Psoas muscle (tissue), 8 donors: ENCODE measurements around the gene GNGT2. TPM values are rescaled to one million over a fixed set of nuclear protein-coding genes. Genes with fewer than 3 reads are reported as not detected.

Source experiments
- ATAC-seq, 4 donors: fragments of 200-7000 bp; cut with Tn5 transposase; one replicate each; pipeline ENCODE4 v1.9.1; 2020; ENCODE audit warnings: moderate library complexity in 3 of 4, mild to moderate bottlenecking in 2 of 4
- DNase-seq, 2 donors: peaks; one replicate each; pipeline ENCODE4 v3.0.0-alpha.2; 2020
- H3K27ac ChIP-seq: fragments of 200-600 bp; one replicate; pipeline ENCODE4 v1.8.0; 2022
- H3K27me3 ChIP-seq, 3 donors: fragments of 200-600 bp in 1 of 3; one replicate each; pipeline versions ENCODE4 v1.6.1 to v1.8.0; 2013 to 2022; ENCODE audit warnings: low read length in 2 of 3, mild to moderate bottlenecking in 2 of 3, moderate library complexity in 1 of 3; ENCODE audit not compliant: insufficient read depth in 3 of 3
- H3K36me3 ChIP-seq, 2 donors: fragments of 200-600 bp in 1 of 2; one replicate each; pipeline versions ENCODE4 v1.6.1 to v1.8.0; 2013 to 2022; ENCODE audit warnings: low read depth in 1 of 2, mild to moderate bottlenecking in 1 of 2, moderate library complexity in 1 of 2; ENCODE audit not compliant: insufficient read depth in 1 of 2
- H3K4me1 ChIP-seq: fragments of 200-600 bp; one replicate; pipeline ENCODE4 v1.8.0; 2022
- H3K4me3 ChIP-seq: fragments of 200-600 bp; one replicate; pipeline ENCODE4 v1.8.0; 2022; ENCODE audit warnings: mild to moderate bottlenecking
- H3K9me3 ChIP-seq: fragments of 200-600 bp; one replicate; pipeline ENCODE4 v1.8.0; 2022
- CTCF ChIP-seq: fragments of 200-600 bp; IDR thresholded peaks from one replicate; pipeline ENCODE4 v1.8.0; 2022; ENCODE audit warnings: antibody characterized with exemption
- WGBS, 3 donors: extraction: QIAGEN DNeasy Blood & Tissue Kit; methylation state at CpG; one replicate each; pipeline versions ENCODE4 v1.1.6 to v1.1.7; 2013; 5-methylcytosine and 5-hydroxymethylcytosine counted together
- intact Hi-C, 2 donors: fragments of 100-400 bp; cut with DNase I; formaldehyde crosslinking; loops; one replicate each; pipeline versions ENCODE4 v1.11.0 to v1.14.2; 2022
- polyA plus RNA-seq, 3 donors: library from polyadenylated mRNA; stranded (reverse); fragments of 200-250 nt; gene quantifications; one replicate each; pipeline ENCODE4 v1.2.3, GENCODE V29; 2013
- total RNA-seq, 4 donors: library from RNA; stranded (reverse); fragmentation: NEBNext Ultra II Directional in 2 of 4; extraction: Animal tissue kit (Norgen Biotek cat#: 25700) in 2 of 4; gene quantifications; one replicate each; pipeline versions ENCODE4 v1.2.1 to v1.2.4, GENCODE V29; 2021 to 2023
- donor health status: healthy with polysubstance abuse.
- donor health status: DM: no; HTN: no; CAD: no; lungs with moderate emphysema.
- donor health status: Bipolar disorder and iron deficiency.
- donor health status: healthy.
- donor health status: DM: yes; HTN: yes; CAD: no.
- donor health status: DM: no; HTN: no; CAD: no.
- donor health status: DM: no; HTN: no; CAD: no.
- donor health status: DM: yes; HTN: yes; CAD: no.

Gene GNGT2
- total and polyA plus RNA-seq, 7 donors, result 0.32 to 2.0 (median 0.57) TPM

GRCh38 chr17:49168706-49169105, 41.7 kb downstream of the GNGT2 start:
- no peaks in the 10 kb centered on the region for H3K4me1 ChIP-seq
- no peak overlapping the region for H3K4me3 ChIP-seq
- WGBS, 3 donors, result 45 to 59% (median 51%) methylated on average over 9 of the region's 9 CpGs
- H3K27me3 ChIP-seq, result peaks cover 0 to 65% (median 12%) of the 10 kb centered on the region in 3 donors
- no peaks in the 10 kb centered on the region for H3K9me3 ChIP-seq
- intact Hi-C loops, result no loop called here
- no peak overlapping the region for H3K27ac ChIP-seq
- ATAC-seq (no peak), DNase-seq (no peak)
- H3K36me3 ChIP-seq, result no peaks in the 10 kb centered on the region
- TF ChIP-seq CTCF, result no peak

GRCh38 chr17:49165143-49165542, 45.2 kb downstream of the GNGT2 start:
- Histone ChIP-seq H3K4me3 (no peak overlapping the region), H3K9me3 (no peaks in the 10 kb centered on the region), H3K36me3 (no peaks in the 10 kb centered on the region), H3K27me3 (peaks cover 0 to 53% (median 13%) of the 10 kb centered on the region in 3 donors), H3K27ac (no peak overlapping the region), H3K4me1 (no peaks in the 10 kb centered on the region)
- intact Hi-C loops, result no loop called here
- no peak for DNase-seq
- TF ChIP-seq CTCF, result no peak
- ATAC-seq, result no peak
- WGBS, 3 donors, result 86 to 91% (median 86%) methylated on average over 2 of the region's 2 CpGs

- no peak for TF ChIP-seq CTCF
- H3K4me1 ChIP-seq, result no peaks in the 10 kb centered on the region
- DNase-seq (no peak), ATAC-seq (no peak)
- peaks cover 0 to 45% (median 6%) of the 10 kb centered on the region in 3 donors for H3K27me3 ChIP-seq
- no peak overlapping the region for H3K4me3 ChIP-seq
- no peak overlapping the region for H3K27ac ChIP-seq
- H3K9me3 ChIP-seq, result no peaks in the 10 kb centered on the region
- no peaks in the 10 kb centered on the region for H3K36me3 ChIP-seq
- 54 to 59% (median 57%) methylated on average over 4 of the region's 4 CpGs for WGBS, 3 donors
- intact Hi-C loops, result no loop called here
Observed at GRCh38 chr17:49162866-49163265, 47.5 kb downstream of the GNGT2 start.

- Histone ChIP-seq H3K9me3 (no peaks in the 10 kb centered on the region), H3K27ac (no peak overlapping the region), H3K4me3 (no peak overlapping the region), H3K4me1 (no peaks in the 10 kb centered on the region), H3K36me3 (no peaks in the 10 kb centered on the region), H3K27me3 (peaks cover 0 to 41% (median 11%) of the 10 kb centered on the region in 3 donors)
- TF ChIP-seq CTCF, result no peak
- DNase-seq, result no peak
- no peak for ATAC-seq
- intact Hi-C loops, result no loop called here
- 78 to 83% (median 79%) methylated on average over 8 of the region's 8 CpGs for WGBS, 3 donors
Observed at GRCh38 chr17:49157784-49158183, 52.6 kb downstream of the GNGT2 start.

GRCh38 chr17:49156256-49156655, 54.1 kb downstream of the GNGT2 start:
- DNase-seq (no peak), ATAC-seq (no peak)
- Histone ChIP-seq H3K4me3 (no peak overlapping the region), H3K4me1 (no peaks in the 10 kb centered on the region), H3K27ac (no peak overlapping the region), H3K36me3 (no peaks in the 10 kb centered on the region), H3K9me3 (no peaks in the 10 kb centered on the region), H3K27me3 (peaks cover 0 to 41% (median 11%) of the 10 kb centered on the region in 3 donors)
- intact Hi-C loops, result no loop called here
- no peak for TF ChIP-seq CTCF
- 78 to 84% (median 81%) methylated on average over 11 of the region's 11 CpGs for WGBS, 3 donors
